Measurements from ENCODE around the gene OLA1. TPM values are rescaled to one million over a fixed set of nuclear protein-coding genes. Genes with fewer than 3 reads are reported as not detected.

OLA1 gene
- total RNA-seq, 1 experiment from 2014 or later, result 124 TPM

GRCh38 chr2:174047746-174048145 is 200.6 kb downstream of the OLA1 start:
- CTCF ChIA-PET, result no interaction called here
- Mint-ChIP-seq H3K4me3 (ENCODE audit: low read depth, unreplicated experiment) (no peak overlapping the region), H3K36me3 (ENCODE audit: insufficient read depth, unreplicated experiment) (no peaks in the 10 kb centered on the region), H3K4me1 (ENCODE audit: low read depth, unreplicated experiment) (peaks cover 23% of the 10 kb centered on the region), H3K27me3 (ENCODE audit: unreplicated experiment) (no peaks in the 10 kb centered on the region), H3K9me3 (ENCODE audit: low read depth, unreplicated experiment) (peaks cover 3% of the 10 kb centered on the region), H3K27ac (ENCODE audit: unreplicated experiment) (no peak overlapping the region)
- DNase-seq, result no peak
- intact Hi-C loops (cut with micrococcal nuclease; ENCODE audit: unreplicated experiment), result no loop called here
- BruUV-seq (replicated peaks), result no TSS peak
- no peak for TF ChIP-seq CTCF (IDR thresholded peaks at IDR 0.05; ENCODE audit: unreplicated experiment)

DNA sequence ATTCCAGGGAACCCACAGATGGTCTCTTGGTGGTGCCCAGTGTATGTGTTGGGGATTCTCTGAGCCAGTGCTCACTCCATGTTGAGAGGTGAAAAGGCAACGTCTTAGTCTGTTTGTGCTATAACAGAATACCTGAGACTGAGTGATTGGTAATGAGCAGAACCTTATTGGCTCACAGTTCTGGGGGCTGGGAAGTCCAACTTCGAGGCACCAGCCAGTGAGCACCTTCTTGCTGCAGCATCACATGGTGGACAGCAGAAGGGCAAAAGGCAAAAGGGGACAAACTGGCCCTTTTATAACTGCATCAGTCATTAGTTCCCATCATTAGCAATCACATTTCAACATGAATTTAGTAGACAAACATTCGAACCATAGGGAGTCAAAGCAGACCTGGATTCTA is 202.2 kb downstream of the OLA1 start:
- CTCF ChIA-PET, result no interaction called here
- no TSS peak for BruUV-seq (replicated peaks)
- intact Hi-C loops (cut with micrococcal nuclease; ENCODE audit: unreplicated experiment), result no loop called here
- Mint-ChIP-seq H3K4me1 (ENCODE audit: low read depth, unreplicated experiment) (peaks cover 7% of the 10 kb centered on the region), H3K27ac (ENCODE audit: unreplicated experiment) (no peak overlapping the region), H3K4me3 (ENCODE audit: low read depth, unreplicated experiment) (no peak overlapping the region), H3K36me3 (ENCODE audit: insufficient read depth, unreplicated experiment) (no peaks in the 10 kb centered on the region), H3K9me3 (ENCODE audit: low read depth, unreplicated experiment) (peaks cover 3% of the 10 kb centered on the region), H3K27me3 (ENCODE audit: unreplicated experiment) (no peaks in the 10 kb centered on the region)
- no peak for TF ChIP-seq CTCF (IDR thresholded peaks at IDR 0.05; ENCODE audit: unreplicated experiment)
- DNase-seq, result no peak

DNA sequence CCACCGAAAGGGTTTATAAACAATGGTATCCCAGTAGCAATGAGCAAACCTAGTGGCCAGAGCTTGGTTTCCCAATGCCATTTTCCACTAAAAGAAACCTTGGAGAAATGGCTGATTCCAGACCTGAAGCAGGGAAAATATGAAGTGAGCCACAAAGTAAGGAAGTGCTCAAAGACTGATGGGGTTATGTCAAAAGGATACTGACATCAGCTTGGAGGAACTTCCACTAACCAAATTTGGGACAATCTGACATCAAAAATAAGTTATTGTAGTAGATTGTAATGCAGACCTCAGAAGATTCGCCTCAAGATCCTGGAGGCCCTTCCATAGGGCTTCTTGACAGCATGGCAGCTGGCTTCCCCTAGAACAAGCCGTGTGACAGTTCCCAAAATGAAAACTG is 203.8 kb downstream of the OLA1 start:
- peaks cover 3% of the 10 kb centered on the region for H3K9me3 Mint-ChIP-seq (ENCODE audit: low read depth, unreplicated experiment)
- H3K27ac Mint-ChIP-seq (ENCODE audit: unreplicated experiment), result no peak overlapping the region
- H3K4me1 Mint-ChIP-seq (ENCODE audit: low read depth, unreplicated experiment), result peaks cover 8% of the 10 kb centered on the region
- no TSS peak for BruUV-seq (replicated peaks)
- CTCF ChIA-PET, result interaction anchor here (0.6 to 0.7 kb wide), 3 partner anchors 69 to 472 kb away, joined by 3 to 5 read pairs (median 4); no protein-coding TSS in a partner anchor
- no peaks in the 10 kb centered on the region for H3K36me3 Mint-ChIP-seq (ENCODE audit: insufficient read depth, unreplicated experiment)
- intact Hi-C loops (cut with micrococcal nuclease; ENCODE audit: unreplicated experiment), result no loop called here
- no peak for TF ChIP-seq CTCF (IDR thresholded peaks at IDR 0.05; ENCODE audit: unreplicated experiment)
- H3K4me3 Mint-ChIP-seq (ENCODE audit: low read depth, unreplicated experiment), result no peak overlapping the region
- no peaks in the 10 kb centered on the region for H3K27me3 Mint-ChIP-seq (ENCODE audit: unreplicated experiment)
- DNase-seq, result no peak

- no peak overlapping the region for H3K27ac Mint-ChIP-seq (ENCODE audit: unreplicated experiment)
- DNase-seq, result no peak
- H3K36me3 Mint-ChIP-seq (ENCODE audit: insufficient read depth, unreplicated experiment), result no peaks in the 10 kb centered on the region
- no peak for TF ChIP-seq CTCF (IDR thresholded peaks at IDR 0.05; ENCODE audit: unreplicated experiment)
- H3K9me3 Mint-ChIP-seq (ENCODE audit: low read depth, unreplicated experiment), result no peaks in the 10 kb centered on the region
- no peak overlapping the region for H3K4me3 Mint-ChIP-seq (ENCODE audit: low read depth, unreplicated experiment)
- BruUV-seq (replicated peaks), result no TSS peak
- CTCF ChIA-PET, result no interaction called here
- peaks cover 32% of the 10 kb centered on the region for H3K4me1 Mint-ChIP-seq (ENCODE audit: low read depth, unreplicated experiment)
- intact Hi-C loops (cut with micrococcal nuclease; ENCODE audit: unreplicated experiment), result loop anchor here (2.0 kb wide), 1 partner anchor 74 kb away; no protein-coding TSS in a partner anchor
- H3K27me3 Mint-ChIP-seq (ENCODE audit: unreplicated experiment), result no peaks in the 10 kb centered on the region
Observed at GRCh38 chr2:174040417-174040701, 208.0 kb downstream of the OLA1 start.

Data from Calu3 (cell line).